Measurements from ENCODE around the gene ELMO1. TPM values are rescaled to one million over a fixed set of nuclear protein-coding genes. Genes with fewer than 3 reads are reported as not detected.

ELMO1 gene
- total RNA-seq, 1 experiment from 2014 or later = 1.1 TPM

DNA sequence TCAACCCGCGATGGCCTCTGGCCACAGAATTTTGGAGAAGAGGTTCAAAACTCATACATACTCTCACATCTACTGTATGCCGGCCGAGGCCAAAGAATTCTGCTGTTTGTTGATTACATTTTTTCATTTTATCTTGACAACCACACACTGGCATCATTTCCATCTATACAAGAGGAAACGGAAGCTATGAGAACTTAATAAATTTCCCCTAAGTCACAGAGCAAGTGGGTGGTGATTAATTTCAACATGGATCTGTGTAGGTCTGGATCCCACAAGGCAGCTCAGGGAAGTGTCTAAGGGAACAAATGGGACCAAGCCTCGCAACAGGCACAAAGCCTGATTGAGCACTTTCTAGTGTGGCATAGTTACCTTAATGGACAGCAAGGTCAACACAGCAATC is 18.0 kb downstream of the ELMO1 start:
- BruUV-seq (replicated peaks) = no TSS peak

More for the DNA sequence above, 18.0 kb downstream of the ELMO1 start:
- Histone ChIP-seq H3K9me3 (ENCODE audit: control insufficient read depth in 1 of 2, insufficient read depth in 1 of 2, low read depth in 1 of 2, low read length in 2 of 2) (no peaks in the 10 kb centered on the region), H3K27ac (ENCODE audit: low read depth, low read length) (no peak overlapping the region), H4K20me1 (ENCODE audit: insufficient read depth) (no peaks in the 10 kb centered on the region), H3K27me3 (ENCODE audit: insufficient read depth, low read length) (peaks cover 42% of the 10 kb centered on the region), H3K4me1 (ENCODE audit: control insufficient read depth in 1 of 2, insufficient read depth in 2 of 2, low read length in 2 of 2) (no peaks in the 10 kb centered on the region), H3K36me3 (ENCODE audit: control insufficient read depth in 1 of 2, insufficient read depth in 2 of 2, low read length in 2 of 2) (no peaks in the 10 kb centered on the region), H3K4me3 (replicated peaks in 1 of 2; ENCODE audit: low read depth in 1 of 2, low read length in 2 of 2) (no peak overlapping the region), H2AFZ (ENCODE audit: low read depth, low read length, poor library complexity, severe bottlenecking) (no peak overlapping the region), H3K4me2 (ENCODE audit: low read length) (no peak overlapping the region), H3K79me2 (ENCODE audit: insufficient read depth, low read length) (no peaks in the 10 kb centered on the region), H3K9ac (ENCODE audit: low read length) (no peak overlapping the region), H3K9me2 (ENCODE audit: insufficient read depth) (no peaks in the 10 kb centered on the region)
- RAD21 ChIA-PET (ENCODE audit: low non-redundant PET in 1 of 2, low total read pairs in 2 of 2, uncharacterized antibody in 2 of 2, unreplicated experiment in 2 of 2) = no interaction called here
- POLR2A ChIA-PET = no interaction called here
- DNase-seq (ENCODE audit: low read depth, low spot score) = no peak
- CTCF ChIA-PET = no interaction called here
- TF ChIP-seq SRF (IDR thresholded peaks at IDR 0.05; ENCODE audit: low read depth) (no peak), JUND (IDR thresholded peaks at IDR 0.05) (no peak), ZNF274 (IDR thresholded peaks at IDR 0.05; ENCODE audit: low read depth, low read length) (no peak), ELF1 (IDR thresholded peaks at IDR 0.05; ENCODE audit: borderline replicate concordance, low read depth) (no peak), EZH2phosphoT487 (IDR thresholded peaks at IDR 0.05; ENCODE audit: borderline replicate concordance) (no peak), RAD21 (IDR thresholded peaks at IDR 0.05; ENCODE audit: low read depth) (no peak), ZFX (IDR thresholded peaks at IDR 0.05) (no peak), CEBPB (IDR thresholded peaks at IDR 0.05; ENCODE audit: low read depth) (no peak), SIN3A (IDR thresholded peaks at IDR 0.05; ENCODE audit: low read depth) (no peak), FOSL1 (IDR thresholded peaks at IDR 0.05; ENCODE audit: low read depth) (no peak), POLR2A (IDR thresholded peaks at IDR 0.05; ENCODE audit: borderline replicate concordance, extremely low read depth, insufficient read depth, insufficient read length) (no peak), TCF7L2 (IDR thresholded peaks at IDR 0.05; ENCODE audit: borderline replicate concordance, extremely low read depth, insufficient read depth, insufficient read length) (no peak)
- TF ChIP-seq, protein P1, sequence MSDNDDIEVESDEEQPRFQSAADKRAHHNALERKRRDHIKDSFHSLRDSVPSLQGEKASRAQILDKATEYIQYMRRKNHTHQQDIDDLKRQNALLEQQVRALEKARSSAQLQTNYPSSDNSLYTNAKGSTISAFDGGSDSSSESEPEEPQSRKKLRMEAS (IDR thresholded peaks at IDR 0.05) = no peak
- TF ChIP-seq, protein P2, sequence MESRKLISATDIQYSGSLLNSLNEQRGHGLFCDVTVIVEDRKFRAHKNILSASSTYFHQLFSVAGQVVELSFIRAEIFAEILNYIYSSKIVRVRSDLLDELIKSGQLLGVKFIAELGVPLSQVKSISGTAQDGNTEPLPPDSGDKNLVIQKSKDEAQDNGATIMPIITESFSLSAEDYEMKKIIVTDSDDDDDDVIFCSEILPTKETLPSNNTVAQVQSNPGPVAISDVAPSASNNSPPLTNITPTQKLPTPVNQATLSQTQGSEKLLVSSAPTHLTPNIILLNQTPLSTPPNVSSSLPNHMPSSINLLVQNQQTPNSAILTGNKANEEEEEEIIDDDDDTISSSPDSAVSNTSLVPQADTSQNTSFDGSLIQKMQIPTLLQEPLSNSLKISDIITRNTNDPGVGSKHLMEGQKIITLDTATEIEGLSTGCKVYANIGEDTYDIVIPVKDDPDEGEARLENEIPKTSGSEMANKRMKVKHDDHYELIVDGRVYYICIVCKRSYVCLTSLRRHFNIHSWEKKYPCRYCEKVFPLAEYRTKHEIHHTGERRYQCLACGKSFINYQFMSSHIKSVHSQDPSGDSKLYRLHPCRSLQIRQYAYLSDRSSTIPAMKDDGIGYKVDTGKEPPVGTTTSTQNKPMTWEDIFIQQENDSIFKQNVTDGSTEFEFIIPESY (IDR thresholded peaks at IDR 0.05; ENCODE audit: extremely low read depth, insufficient replicate concordance, low read length) = no peak
- ATAC-seq = no peak
- intact Hi-C loops (cut with micrococcal nuclease) = no loop called here
